ENCODE measurements around the gene TNFRSF1A.

GRCh38 chr12:6302621-6303020 is 39.3 kb downstream of the TNFRSF1A start:
- no peak for TF ChIP-seq PAX5 (IDR thresholded peaks at IDR 0.05; ENCODE audit: insufficient read depth, low read length, severe bottlenecking)
- TF ChIP-seq SPI1 (IDR thresholded peaks at IDR 0.05; ENCODE audit: low read depth, low read length): no peak
- no peak for TF ChIP-seq POLR2AphosphoS5 (IDR thresholded peaks at IDR 0.05; ENCODE audit: low read depth, low read length)

All from GM12891 (cell line).